HEK293 (cell line): Measurements from ENCODE around the gene LRP1.

Experiments used
- PRDM2 ChIP-seq: fragments of 450-650 bp; formaldehyde crosslinking; IDR thresholded peaks from 2 replicates; pipeline ENCODE4 v1.5.1; 2016; ENCODE audit warnings: missing biosample characterization, missing genetic modification characterization, borderline replicate concordance
- RBAK ChIP-seq: fragments of 450-650 bp; formaldehyde crosslinking; IDR thresholded peaks from 2 replicates; pipeline ENCODE4 v1.5.1; 2016; ENCODE audit warnings: missing biosample characterization, missing genetic modification characterization
- SCRT2 ChIP-seq: fragments of 450-650 bp; formaldehyde crosslinking; IDR thresholded peaks from 2 replicates; pipeline ENCODE4 v1.5.1; 2016; ENCODE audit warnings: missing biosample characterization, missing genetic modification characterization
- ZBTB1 ChIP-seq: fragments of 450-650 bp; formaldehyde crosslinking; IDR thresholded peaks from 2 replicates; pipeline ENCODE4 v1.5.1; 2016; ENCODE audit warnings: missing biosample characterization, missing genetic modification characterization
- ZBTB10 ChIP-seq: fragments of 450-650 bp; formaldehyde crosslinking; IDR thresholded peaks from 2 replicates; pipeline ENCODE4 v1.5.1; 2016; ENCODE audit warnings: missing biosample characterization, missing genetic modification characterization
- ZNF140 ChIP-seq: fragments of 450-650 bp; formaldehyde crosslinking; IDR thresholded peaks from 2 replicates; pipeline ENCODE4 v1.5.1; 2016; ENCODE audit warnings: missing biosample characterization, missing genetic modification characterization
- ZNF184 ChIP-seq: fragments of 450-650 bp; IDR thresholded peaks from 2 replicates; pipeline ENCODE4 v1.5.1; 2018; ENCODE audit warnings: missing biosample characterization, mild to moderate bottlenecking, missing genetic modification characterization
- ZNF362 ChIP-seq: fragments of 450-650 bp; formaldehyde crosslinking; IDR thresholded peaks from 2 replicates; pipeline ENCODE4 v1.5.1; 2016; ENCODE audit warnings: missing biosample characterization, missing genetic modification characterization
- ZNF548 ChIP-seq: fragments of 450-650 bp; formaldehyde crosslinking; IDR thresholded peaks from 2 replicates; pipeline ENCODE4 v1.5.1; 2016; ENCODE audit warnings: missing biosample characterization, missing genetic modification characterization
- ZNF560 ChIP-seq: fragments of 450-650 bp; formaldehyde crosslinking; IDR thresholded peaks from 2 replicates; pipeline ENCODE4 v1.5.1; 2017; ENCODE audit warnings: missing biosample characterization, missing genetic modification characterization, borderline replicate concordance
- ZNF768 ChIP-seq: fragments of 450-650 bp; formaldehyde crosslinking; IDR thresholded peaks from 2 replicates; pipeline ENCODE4 v1.5.1; 2018; ENCODE audit warnings: missing biosample characterization, mild to moderate bottlenecking, missing genetic modification characterization
- TF ChIP-seq, protein P1 (sequence below): fragments of 450-650 bp; formaldehyde crosslinking; IDR thresholded peaks from 2 replicates; pipeline ENCODE4 v1.5.1; 2017; ENCODE audit warnings: missing biosample characterization, missing genetic modification characterization
- TF ChIP-seq, protein P2 (sequence below): fragments of 450-650 bp; formaldehyde crosslinking; IDR thresholded peaks from 2 replicates; pipeline ENCODE4 v1.5.1; 2017; ENCODE audit warnings: missing biosample characterization, missing genetic modification characterization
- TF ChIP-seq, protein P3 (sequence below): fragments of 450-650 bp; formaldehyde crosslinking; IDR thresholded peaks from 2 replicates; pipeline ENCODE4 v1.5.1; 2016; ENCODE audit warnings: missing biosample characterization, missing genetic modification characterization
- TF ChIP-seq, protein P4 (sequence below): fragments of 450-650 bp; formaldehyde crosslinking; IDR thresholded peaks from 2 replicates; pipeline ENCODE4 v1.5.1; 2016; ENCODE audit warnings: missing biosample characterization, missing genetic modification characterization
- TF ChIP-seq, protein P5 (sequence below): fragments of 450-650 bp; formaldehyde crosslinking; IDR thresholded peaks from 2 replicates; pipeline ENCODE4 v1.5.1; 2016; ENCODE audit warnings: missing biosample characterization, missing genetic modification characterization, low read depth

LRP1 gene

GRCh38 chr12:57242691-57243454 lies 114.6 kb downstream of the LRP1 start (continued):
- TF ChIP-seq RBAK (tag by site-specific recombination) (no peak), ZNF768 (tag by site-specific recombination) (no peak), ZNF548 (tag by site-specific recombination) (no peak), ZNF560 (tag by site-specific recombination) (no peak), ZNF184 (tag by site-specific recombination) (no peak), ZBTB1 (no peak), SCRT2 (peak; percentile 58), ZNF362 (tag by site-specific recombination) (no peak), ZNF140 (tag by site-specific recombination) (no peak), PRDM2 (tag by site-specific recombination) (no peak), ZBTB10 (tag by site-specific recombination) (peak; percentile 59; the same call in 1 of the 2 replicates)
- TF ChIP-seq, protein P1, sequence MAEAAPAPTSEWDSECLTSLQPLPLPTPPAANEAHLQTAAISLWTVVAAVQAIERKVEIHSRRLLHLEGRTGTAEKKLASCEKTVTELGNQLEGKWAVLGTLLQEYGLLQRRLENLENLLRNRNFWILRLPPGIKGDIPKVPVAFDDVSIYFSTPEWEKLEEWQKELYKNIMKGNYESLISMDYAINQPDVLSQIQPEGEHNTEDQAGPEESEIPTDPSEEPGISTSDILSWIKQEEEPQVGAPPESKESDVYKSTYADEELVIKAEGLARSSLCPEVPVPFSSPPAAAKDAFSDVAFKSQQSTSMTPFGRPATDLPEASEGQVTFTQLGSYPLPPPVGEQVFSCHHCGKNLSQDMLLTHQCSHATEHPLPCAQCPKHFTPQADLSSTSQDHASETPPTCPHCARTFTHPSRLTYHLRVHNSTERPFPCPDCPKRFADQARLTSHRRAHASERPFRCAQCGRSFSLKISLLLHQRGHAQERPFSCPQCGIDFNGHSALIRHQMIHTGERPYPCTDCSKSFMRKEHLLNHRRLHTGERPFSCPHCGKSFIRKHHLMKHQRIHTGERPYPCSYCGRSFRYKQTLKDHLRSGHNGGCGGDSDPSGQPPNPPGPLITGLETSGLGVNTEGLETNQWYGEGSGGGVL = peak; percentile 6; the same call in 1 of the 2 replicates
- TF ChIP-seq, protein P2, sequence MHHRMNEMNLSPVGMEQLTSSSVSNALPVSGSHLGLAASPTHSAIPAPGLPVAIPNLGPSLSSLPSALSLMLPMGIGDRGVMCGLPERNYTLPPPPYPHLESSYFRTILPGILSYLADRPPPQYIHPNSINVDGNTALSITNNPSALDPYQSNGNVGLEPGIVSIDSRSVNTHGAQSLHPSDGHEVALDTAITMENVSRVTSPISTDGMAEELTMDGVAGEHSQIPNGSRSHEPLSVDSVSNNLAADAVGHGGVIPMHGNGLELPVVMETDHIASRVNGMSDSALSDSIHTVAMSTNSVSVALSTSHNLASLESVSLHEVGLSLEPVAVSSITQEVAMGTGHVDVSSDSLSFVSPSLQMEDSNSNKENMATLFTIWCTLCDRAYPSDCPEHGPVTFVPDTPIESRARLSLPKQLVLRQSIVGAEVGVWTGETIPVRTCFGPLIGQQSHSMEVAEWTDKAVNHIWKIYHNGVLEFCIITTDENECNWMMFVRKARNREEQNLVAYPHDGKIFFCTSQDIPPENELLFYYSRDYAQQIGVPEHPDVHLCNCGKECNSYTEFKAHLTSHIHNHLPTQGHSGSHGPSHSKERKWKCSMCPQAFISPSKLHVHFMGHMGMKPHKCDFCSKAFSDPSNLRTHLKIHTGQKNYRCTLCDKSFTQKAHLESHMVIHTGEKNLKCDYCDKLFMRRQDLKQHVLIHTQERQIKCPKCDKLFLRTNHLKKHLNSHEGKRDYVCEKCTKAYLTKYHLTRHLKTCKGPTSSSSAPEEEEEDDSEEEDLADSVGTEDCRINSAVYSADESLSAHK (tag by site-specific recombination) = no peak
- TF ChIP-seq, protein P3, sequence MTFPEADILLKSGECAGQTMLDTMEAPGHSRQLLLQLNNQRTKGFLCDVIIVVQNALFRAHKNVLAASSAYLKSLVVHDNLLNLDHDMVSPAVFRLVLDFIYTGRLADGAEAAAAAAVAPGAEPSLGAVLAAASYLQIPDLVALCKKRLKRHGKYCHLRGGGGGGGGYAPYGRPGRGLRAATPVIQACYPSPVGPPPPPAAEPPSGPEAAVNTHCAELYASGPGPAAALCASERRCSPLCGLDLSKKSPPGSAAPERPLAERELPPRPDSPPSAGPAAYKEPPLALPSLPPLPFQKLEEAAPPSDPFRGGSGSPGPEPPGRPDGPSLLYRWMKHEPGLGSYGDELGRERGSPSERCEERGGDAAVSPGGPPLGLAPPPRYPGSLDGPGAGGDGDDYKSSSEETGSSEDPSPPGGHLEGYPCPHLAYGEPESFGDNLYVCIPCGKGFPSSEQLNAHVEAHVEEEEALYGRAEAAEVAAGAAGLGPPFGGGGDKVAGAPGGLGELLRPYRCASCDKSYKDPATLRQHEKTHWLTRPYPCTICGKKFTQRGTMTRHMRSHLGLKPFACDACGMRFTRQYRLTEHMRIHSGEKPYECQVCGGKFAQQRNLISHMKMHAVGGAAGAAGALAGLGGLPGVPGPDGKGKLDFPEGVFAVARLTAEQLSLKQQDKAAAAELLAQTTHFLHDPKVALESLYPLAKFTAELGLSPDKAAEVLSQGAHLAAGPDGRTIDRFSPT (tag by site-specific recombination) = no peak
- TF ChIP-seq, protein P4, sequence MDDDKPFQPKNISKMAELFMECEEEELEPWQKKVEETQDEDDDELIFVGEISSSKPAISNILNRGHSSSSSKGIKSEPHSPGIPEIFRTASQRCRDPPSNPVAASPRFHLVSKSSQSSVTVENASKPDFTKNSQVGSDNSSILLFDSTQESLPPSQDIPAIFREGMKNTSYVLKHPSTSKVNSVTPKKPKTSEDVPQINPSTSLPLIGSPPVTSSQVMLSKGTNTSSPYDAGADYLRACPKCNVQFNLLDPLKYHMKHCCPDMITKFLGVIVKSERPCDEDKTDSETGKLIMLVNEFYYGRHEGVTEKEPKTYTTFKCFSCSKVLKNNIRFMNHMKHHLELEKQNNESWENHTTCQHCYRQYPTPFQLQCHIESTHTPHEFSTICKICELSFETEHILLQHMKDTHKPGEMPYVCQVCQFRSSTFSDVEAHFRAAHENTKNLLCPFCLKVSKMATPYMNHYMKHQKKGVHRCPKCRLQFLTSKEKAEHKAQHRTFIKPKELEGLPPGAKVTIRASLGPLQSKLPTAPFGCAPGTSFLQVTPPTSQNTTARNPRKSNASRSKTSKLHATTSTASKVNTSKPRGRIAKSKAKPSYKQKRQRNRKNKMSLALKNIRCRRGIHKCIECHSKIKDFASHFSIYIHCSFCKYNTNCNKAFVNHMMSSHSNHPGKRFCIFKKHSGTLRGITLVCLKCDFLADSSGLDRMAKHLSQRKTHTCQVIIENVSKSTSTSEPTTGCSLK = no peak
- TF ChIP-seq, protein P5, sequence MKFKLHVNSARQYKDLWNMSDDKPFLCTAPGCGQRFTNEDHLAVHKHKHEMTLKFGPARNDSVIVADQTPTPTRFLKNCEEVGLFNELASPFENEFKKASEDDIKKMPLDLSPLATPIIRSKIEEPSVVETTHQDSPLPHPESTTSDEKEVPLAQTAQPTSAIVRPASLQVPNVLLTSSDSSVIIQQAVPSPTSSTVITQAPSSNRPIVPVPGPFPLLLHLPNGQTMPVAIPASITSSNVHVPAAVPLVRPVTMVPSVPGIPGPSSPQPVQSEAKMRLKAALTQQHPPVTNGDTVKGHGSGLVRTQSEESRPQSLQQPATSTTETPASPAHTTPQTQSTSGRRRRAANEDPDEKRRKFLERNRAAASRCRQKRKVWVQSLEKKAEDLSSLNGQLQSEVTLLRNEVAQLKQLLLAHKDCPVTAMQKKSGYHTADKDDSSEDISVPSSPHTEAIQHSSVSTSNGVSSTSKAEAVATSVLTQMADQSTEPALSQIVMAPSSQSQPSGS (tag by site-specific recombination) = no peak
